ENCODE results near the gene PRSS22. TPM values are rescaled to one million over a fixed set of nuclear protein-coding genes. Genes with fewer than 3 reads are reported as not detected.
"Not testable (repeated sequence)": the region's sequence is repeated elsewhere in the genome, so short reads cannot be mapped to it uniquely, and the experiment has no call there.

Gene PRSS22, protein sequence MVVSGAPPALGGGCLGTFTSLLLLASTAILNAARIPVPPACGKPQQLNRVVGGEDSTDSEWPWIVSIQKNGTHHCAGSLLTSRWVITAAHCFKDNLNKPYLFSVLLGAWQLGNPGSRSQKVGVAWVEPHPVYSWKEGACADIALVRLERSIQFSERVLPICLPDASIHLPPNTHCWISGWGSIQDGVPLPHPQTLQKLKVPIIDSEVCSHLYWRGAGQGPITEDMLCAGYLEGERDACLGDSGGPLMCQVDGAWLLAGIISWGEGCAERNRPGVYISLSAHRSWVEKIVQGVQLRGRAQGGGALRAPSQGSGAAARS
- total RNA-seq, result 1 to 10 TPM in 1 of 2 donors, not detected in 1; 1.9 TPM

GRCh38 chr16:2857451-2858244, at the start of gene PRSS22:
TSS of gene PRSS22 (minus strand) at chr16:2858170. CDS start at chr16:2858104, 66 bp downstream.
- Mint-ChIP-seq H3K9me3 (peaks cover 10% of the 10 kb centered on the region), H3K4me3 (peak within 1 kb of the TSS; percentile 88), H3K27ac (peak within 1 kb of the TSS; percentile 84), H3K36me3 (ENCODE audit: low read depth) (no peaks in the 10 kb centered on the region), H3K27me3 (peaks cover 4% of the 10 kb centered on the region), H3K4me1 (peaks cover 4% of the 10 kb centered on the region)
- ATAC-seq (replicated peaks), result peak; percentile 50

GRCh38 chr16:2907084-2907753, 49.2 kb upstream of the PRSS22 start:
- ATAC-seq (replicated peaks); H3K36me3 Mint-ChIP-seq (ENCODE audit: low read depth); H3K9me3 Mint-ChIP-seq; H3K27ac Mint-ChIP-seq; H3K27me3 Mint-ChIP-seq: not testable (repeated sequence)
- H3K4me1 Mint-ChIP-seq, result peaks cover 20% of the 10 kb centered on the region
- peak overlapping the region; percentile 92 for H3K4me3 Mint-ChIP-seq

- no peaks in the 10 kb centered on the region for H3K36me3 Mint-ChIP-seq (ENCODE audit: low read depth)
- peak overlapping the region; percentile 92 for H3K4me3 Mint-ChIP-seq
- peak overlapping the region; percentile 67 for H3K27ac Mint-ChIP-seq
- H3K4me1 Mint-ChIP-seq, result peaks cover 16% of the 10 kb centered on the region
- H3K27me3 Mint-ChIP-seq, result no peaks in the 10 kb centered on the region
- no peaks in the 10 kb centered on the region for H3K9me3 Mint-ChIP-seq
- ATAC-seq (replicated peaks), result no peak
Measured at GRCh38 chr16:2905988-2906387, 48.0 kb upstream of the PRSS22 start.

DNA sequence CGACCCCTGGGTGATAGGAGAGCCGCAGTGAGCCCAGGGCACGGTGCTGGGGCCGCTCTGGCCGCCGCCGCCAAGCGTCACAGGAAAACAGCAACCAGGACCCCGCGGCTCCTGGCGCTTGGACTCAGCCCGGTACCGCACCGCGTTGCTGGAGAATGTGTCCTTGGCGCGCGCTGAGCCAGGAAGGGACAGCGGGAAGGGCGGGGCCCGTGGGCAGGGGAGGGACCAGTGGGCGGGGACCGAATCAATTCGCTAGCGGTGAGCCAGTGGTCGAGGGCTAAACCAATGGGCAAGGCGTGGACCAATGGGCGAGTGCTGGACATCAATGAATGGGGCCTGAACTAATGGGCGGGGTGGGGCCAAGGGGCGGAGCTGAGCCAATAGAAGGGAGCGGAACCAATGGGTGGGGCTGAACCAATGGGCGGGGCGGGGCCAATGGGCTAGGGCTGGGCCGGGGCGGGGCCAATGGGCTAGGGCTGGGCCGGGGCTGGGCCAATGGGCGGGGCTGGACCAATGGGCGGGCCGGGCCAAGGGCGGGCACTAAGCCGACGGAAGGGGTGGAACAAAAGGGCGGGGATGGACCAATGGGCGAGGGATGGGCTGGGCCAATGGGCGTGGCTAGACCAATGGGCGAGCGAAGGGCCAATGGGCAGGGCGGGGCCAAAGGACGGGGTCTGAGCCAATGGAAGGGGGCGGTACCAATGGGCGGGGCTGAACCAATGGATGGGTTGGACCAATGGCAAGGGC, 47.4 kb upstream of the PRSS22 start:
- peak overlapping the region; percentile 67 for H3K27ac Mint-ChIP-seq
- no peaks in the 10 kb centered on the region for H3K36me3 Mint-ChIP-seq (ENCODE audit: low read depth)
- ATAC-seq (replicated peaks), result peak; percentile 83
- H3K27me3 Mint-ChIP-seq, result no peaks in the 10 kb centered on the region
- peak overlapping the region; percentile 92 for H3K4me3 Mint-ChIP-seq
- peaks cover 16% of the 10 kb centered on the region for H3K4me1 Mint-ChIP-seq
- H3K9me3 Mint-ChIP-seq, result no peaks in the 10 kb centered on the region

DNA sequence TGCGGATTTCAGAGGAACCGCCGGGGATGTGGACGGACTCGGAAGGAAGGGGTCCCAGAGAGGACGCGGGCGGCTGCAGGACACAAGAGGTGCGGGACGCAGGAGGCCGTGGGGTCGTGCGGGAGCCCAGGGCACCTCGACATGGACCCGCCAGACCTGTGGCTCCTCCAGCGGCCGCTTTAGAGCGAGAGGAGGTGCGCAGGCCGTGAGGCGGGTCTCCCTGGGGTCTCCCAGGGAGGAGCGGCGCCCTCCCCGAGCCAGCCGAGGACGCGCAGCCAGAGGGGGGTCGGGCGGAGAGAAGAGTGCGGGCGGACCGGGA, 46.9 kb upstream of the PRSS22 start:
- Mint-ChIP-seq H3K9me3 (no peaks in the 10 kb centered on the region), H3K4me1 (peaks cover 16% of the 10 kb centered on the region), H3K27me3 (no peaks in the 10 kb centered on the region), H3K36me3 (ENCODE audit: low read depth) (no peaks in the 10 kb centered on the region), H3K4me3 (peak overlapping the region; percentile 92), H3K27ac (peak overlapping the region; percentile 93)
- no peak for ATAC-seq (replicated peaks)

DNA sequence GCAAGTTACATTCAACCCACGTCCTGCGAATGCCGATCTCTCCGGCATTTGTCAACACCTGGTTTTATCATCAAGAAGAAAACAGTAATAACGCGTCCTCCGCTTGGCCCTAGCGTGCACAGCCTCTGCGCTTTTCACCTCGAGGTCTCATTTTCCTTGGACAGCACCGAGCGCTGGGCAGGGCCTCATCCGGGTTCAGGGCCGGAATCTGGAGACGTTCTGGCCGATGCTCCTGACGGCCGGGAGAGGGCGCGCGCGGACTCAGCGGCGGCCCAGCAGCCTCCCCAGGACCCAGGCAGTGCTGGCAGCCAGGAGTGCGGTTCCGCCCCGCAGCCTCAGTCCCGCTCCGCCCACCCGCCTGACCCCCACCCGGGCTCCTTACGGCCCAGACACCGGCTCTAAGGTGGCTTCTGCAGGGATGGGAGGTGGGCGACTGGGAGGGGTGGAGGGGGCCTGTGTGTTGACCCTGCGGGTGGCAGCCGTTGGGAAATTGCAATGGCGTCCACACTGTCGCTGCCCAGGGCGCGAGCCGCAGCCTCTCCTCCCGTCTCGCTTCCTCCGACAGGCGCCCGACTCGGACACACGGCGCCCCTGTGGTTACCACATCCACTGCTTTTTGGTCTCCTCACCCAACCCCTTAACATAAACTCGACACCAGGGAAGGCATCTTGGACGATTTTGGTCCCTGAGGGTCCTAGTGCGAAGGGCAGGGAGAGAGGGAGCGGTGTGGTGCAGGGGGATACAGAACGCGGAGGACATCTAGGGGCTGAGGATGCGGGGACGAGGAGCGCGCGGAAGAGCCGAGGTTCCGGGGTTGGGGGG, 46.3 kb upstream of the PRSS22 start:
- ATAC-seq (replicated peaks), result peak; percentile 57
- H3K27ac Mint-ChIP-seq, result peak overlapping the region; percentile 93
- no peaks in the 10 kb centered on the region for H3K27me3 Mint-ChIP-seq
- no peaks in the 10 kb centered on the region for H3K36me3 Mint-ChIP-seq (ENCODE audit: low read depth)
- H3K4me3 Mint-ChIP-seq, result peak overlapping the region; percentile 92
- peaks cover 16% of the 10 kb centered on the region for H3K4me1 Mint-ChIP-seq
- H3K9me3 Mint-ChIP-seq, result no peaks in the 10 kb centered on the region

DNA sequence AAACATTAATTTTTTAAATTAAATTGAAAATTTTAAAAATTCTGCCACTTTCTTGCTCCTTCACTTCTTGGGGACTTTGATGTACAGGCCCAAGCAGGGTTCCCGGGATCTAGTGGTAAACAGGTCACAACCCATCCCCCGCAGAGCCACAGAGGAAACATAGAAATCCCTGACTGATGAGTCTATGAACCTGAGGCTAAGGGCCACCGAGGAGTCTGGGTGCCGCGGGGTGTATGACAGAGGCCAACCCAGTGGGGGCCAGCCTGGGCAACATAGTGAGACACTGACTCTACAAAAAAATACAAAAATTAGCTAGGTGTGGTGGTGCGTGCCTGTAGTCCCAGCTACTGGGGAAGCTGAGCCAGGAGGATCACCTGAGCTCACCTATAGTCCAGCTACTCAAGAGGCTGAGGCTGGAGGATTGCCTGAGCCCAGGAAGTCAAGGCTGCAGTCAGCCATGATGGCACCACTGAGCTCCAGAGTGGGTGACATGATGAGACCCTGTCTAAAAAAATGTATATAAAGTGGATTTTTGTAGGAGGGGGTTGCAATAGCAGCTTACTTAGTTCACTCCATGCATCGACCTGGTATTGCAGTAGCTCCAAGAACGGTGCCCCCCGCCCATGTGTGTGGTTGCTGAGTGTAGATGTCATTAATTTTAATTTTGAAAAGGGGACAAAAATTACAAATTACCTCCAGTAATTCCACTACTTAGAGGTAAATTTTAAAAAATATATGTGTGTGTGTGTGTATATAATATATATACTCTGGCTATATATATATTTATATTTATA, 44.6 kb upstream of the PRSS22 start:
- H3K27me3 Mint-ChIP-seq, result no peaks in the 10 kb centered on the region
- no peak overlapping the region for H3K4me3 Mint-ChIP-seq
- no peak for ATAC-seq (replicated peaks)
- H3K36me3 Mint-ChIP-seq (ENCODE audit: low read depth), result no peaks in the 10 kb centered on the region
- H3K4me1 Mint-ChIP-seq, result peaks cover 16% of the 10 kb centered on the region
- H3K9me3 Mint-ChIP-seq, result no peaks in the 10 kb centered on the region
- H3K27ac Mint-ChIP-seq, result no peak overlapping the region

GRCh38 chr16:2900526-2901075, 42.6 kb upstream of the PRSS22 start:
- no peaks in the 10 kb centered on the region for H3K9me3 Mint-ChIP-seq
- no peak overlapping the region for H3K4me3 Mint-ChIP-seq
- no peak for ATAC-seq (replicated peaks)
- no peaks in the 10 kb centered on the region for H3K36me3 Mint-ChIP-seq (ENCODE audit: low read depth)
- peaks cover 6% of the 10 kb centered on the region for H3K4me1 Mint-ChIP-seq
- no peak overlapping the region for H3K27ac Mint-ChIP-seq
- no peaks in the 10 kb centered on the region for H3K27me3 Mint-ChIP-seq

DNA sequence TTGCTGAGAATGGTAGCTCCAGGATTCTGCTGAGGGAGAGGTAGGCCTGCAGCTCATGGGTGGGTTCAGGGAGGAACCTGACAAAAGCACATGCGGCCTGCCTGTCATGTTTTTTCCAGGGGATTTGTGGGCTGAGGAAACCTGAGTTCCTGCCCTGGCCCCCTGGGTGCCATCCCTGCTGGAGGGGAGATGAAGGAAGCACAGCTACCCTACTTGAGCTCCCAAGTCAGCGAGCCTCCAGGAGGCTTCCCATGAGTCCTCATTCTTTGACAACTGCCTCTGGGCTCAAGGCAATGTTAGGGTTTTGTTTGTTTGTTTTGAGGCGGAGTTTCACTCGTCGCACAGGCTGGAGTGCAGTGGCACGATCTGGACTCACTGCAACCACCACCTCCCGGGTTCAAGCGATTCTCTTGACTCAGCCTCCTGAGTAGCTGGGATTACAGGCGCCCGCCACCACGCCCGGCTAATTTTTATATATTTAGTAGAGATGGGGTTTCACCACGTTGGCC, 41.6 kb upstream of the PRSS22 start:
- ATAC-seq (replicated peaks), result no peak
- no peak overlapping the region for H3K27ac Mint-ChIP-seq
- H3K27me3 Mint-ChIP-seq, result no peaks in the 10 kb centered on the region
- H3K9me3 Mint-ChIP-seq, result no peaks in the 10 kb centered on the region
- no peaks in the 10 kb centered on the region for H3K36me3 Mint-ChIP-seq (ENCODE audit: low read depth)
- H3K4me3 Mint-ChIP-seq, result no peak overlapping the region
- H3K4me1 Mint-ChIP-seq, result peaks cover 6% of the 10 kb centered on the region

DNA sequence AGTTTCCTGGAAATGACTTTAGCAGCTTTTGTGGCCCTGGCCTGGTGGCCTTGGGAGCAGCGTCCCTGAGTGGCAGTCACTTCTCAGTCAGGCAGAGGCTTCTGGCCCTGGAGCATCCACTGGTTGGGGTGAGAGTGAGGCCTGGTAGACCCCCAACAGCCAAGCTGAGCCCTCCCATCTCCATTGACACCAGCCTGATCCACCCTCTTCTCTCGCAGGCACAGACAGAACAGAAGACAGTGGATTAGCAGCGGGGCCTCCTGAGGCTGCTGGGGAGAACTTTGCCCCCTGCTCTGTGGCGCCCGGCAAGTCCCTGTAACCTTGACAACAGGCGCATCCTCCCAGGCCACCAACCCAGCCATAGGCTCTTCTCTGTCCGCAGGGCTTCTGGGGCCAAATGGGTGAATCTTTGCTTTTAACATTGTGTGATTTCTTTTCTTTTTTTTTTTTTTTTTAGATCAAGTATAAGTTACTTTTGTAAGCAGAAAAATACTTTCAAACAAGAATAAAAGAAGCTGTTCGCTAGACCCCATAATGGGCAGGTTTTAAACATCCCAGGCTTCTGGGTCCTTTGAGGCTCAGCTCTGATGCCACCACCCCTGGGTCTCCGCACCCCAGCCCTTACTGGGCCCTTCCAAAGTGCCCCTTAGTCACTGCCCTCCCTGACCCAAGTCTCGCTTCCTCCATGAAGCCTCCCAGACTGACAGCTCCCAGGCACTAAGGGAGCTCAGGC, 41.0 kb upstream of the PRSS22 start:
- no peaks in the 10 kb centered on the region for H3K27me3 Mint-ChIP-seq
- no peak for ATAC-seq (replicated peaks)
- H3K9me3 Mint-ChIP-seq, result no peaks in the 10 kb centered on the region
- peaks cover 4% of the 10 kb centered on the region for H3K4me1 Mint-ChIP-seq
- no peak overlapping the region for H3K4me3 Mint-ChIP-seq
- no peak overlapping the region for H3K27ac Mint-ChIP-seq
- H3K36me3 Mint-ChIP-seq (ENCODE audit: low read depth), result no peaks in the 10 kb centered on the region

GRCh38 chr16:2897110-2897509, 39.1 kb upstream of the PRSS22 start:
- ATAC-seq (replicated peaks), result no peak
- H3K9me3 Mint-ChIP-seq, result no peaks in the 10 kb centered on the region
- H3K27me3 Mint-ChIP-seq, result no peaks in the 10 kb centered on the region
- no peaks in the 10 kb centered on the region for H3K4me1 Mint-ChIP-seq
- no peaks in the 10 kb centered on the region for H3K36me3 Mint-ChIP-seq (ENCODE audit: low read depth)
- no peak overlapping the region for H3K4me3 Mint-ChIP-seq
- no peak overlapping the region for H3K27ac Mint-ChIP-seq

- no peak for ATAC-seq (replicated peaks)
- Mint-ChIP-seq H3K27me3 (no peaks in the 10 kb centered on the region), H3K9me3 (no peaks in the 10 kb centered on the region), H3K4me1 (no peaks in the 10 kb centered on the region), H3K27ac (no peak overlapping the region), H3K4me3 (no peak overlapping the region), H3K36me3 (ENCODE audit: low read depth) (no peaks in the 10 kb centered on the region)
Measured at GRCh38 chr16:2896480-2897010, 38.6 kb upstream of the PRSS22 start.

Measured in activated T-helper 17 cell treated with anti-CD3 and anti-CD28 coated beads, Interleukin-2, amount 50 U/mL, for 72 hours (primary cell).